Breast epithelium (tissue), 3 donors: ENCODE results near the gene PDE4A.

ENCODE experiments used
- POLR2A ChIP-seq: fragments of 450-650 bp; IDR thresholded peaks from one replicate; pipeline ENCODE4 v1.6.1; 2016; ENCODE audit warnings: antibody characterized with exemption, mild to moderate bottlenecking, moderate library complexity
- TF ChIP-seq, protein P1 (sequence below), 3 donors: fragments of 450-650 bp; IDR thresholded peaks; one replicate each; pipeline ENCODE4 v1.5.1; 2016 to 2017; ENCODE audit warnings: antibody characterized with exemption in 3 of 3, mild to moderate bottlenecking in 3 of 3, moderate library complexity in 3 of 3

DNA sequence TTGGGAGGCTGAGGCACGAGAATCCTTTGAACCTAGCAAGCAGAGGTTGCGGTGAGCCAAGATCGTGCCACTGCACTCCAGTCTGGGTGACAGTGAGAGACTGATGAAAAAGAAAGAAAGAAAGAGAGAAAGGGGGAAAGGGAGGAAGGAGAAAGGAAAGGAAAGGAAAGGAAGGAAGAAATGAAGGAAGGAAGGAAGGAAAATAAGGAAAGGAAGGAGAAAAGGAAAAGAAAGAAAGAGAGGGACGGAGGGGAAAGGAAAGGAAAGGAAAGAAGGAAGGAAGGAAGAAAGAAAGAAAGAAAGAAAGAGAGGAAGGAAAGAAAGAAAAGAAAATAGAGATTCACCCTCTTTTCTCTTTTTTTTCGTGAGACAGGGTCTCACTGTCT is 8.7 kb downstream of the PDE4A start:
- TF ChIP-seq, protein P1, sequence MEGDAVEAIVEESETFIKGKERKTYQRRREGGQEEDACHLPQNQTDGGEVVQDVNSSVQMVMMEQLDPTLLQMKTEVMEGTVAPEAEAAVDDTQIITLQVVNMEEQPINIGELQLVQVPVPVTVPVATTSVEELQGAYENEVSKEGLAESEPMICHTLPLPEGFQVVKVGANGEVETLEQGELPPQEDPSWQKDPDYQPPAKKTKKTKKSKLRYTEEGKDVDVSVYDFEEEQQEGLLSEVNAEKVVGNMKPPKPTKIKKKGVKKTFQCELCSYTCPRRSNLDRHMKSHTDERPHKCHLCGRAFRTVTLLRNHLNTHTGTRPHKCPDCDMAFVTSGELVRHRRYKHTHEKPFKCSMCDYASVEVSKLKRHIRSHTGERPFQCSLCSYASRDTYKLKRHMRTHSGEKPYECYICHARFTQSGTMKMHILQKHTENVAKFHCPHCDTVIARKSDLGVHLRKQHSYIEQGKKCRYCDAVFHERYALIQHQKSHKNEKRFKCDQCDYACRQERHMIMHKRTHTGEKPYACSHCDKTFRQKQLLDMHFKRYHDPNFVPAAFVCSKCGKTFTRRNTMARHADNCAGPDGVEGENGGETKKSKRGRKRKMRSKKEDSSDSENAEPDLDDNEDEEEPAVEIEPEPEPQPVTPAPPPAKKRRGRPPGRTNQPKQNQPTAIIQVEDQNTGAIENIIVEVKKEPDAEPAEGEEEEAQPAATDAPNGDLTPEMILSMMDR (IDR thresholded peaks at IDR 0.05) = no peak
- no peak for TF ChIP-seq POLR2A
